ENCODE data around the gene AHRR. TPM values are rescaled to one million over a fixed set of nuclear protein-coding genes. Genes with fewer than 3 reads are reported as not detected.

AHRR gene
- total RNA-seq, 4 donors from 2014 or later: 0.26 to 9.1 (median 6.6) TPM; not detected in 1

GRCh38 chr5:344668-345067 lies 23.2 kb downstream of the AHRR start:
- H3K27me3 ChIP-seq: no peaks in the 10 kb centered on the region
- no peaks in the 10 kb centered on the region for H3K36me3 ChIP-seq
- DNase-seq: no peak
- H3K27ac ChIP-seq: no peak overlapping the region
- H3K9me3 ChIP-seq: no peaks in the 10 kb centered on the region
- intact Hi-C loops (cut with DNase I; ENCODE audit: low total_unique reads): no loop called here
- H3K4me1 ChIP-seq: no peaks in the 10 kb centered on the region
- H3K4me3 ChIP-seq: no peak overlapping the region
- TF ChIP-seq CTCF (IDR thresholded peaks at IDR 0.05) (no peak), POLR2A (IDR thresholded peaks at IDR 0.05) (no peak)

GRCh38 chr5:345404-346195 lies 24.1 kb downstream of the AHRR start:
- TF ChIP-seq CTCF (IDR thresholded peaks at IDR 0.05): no peak
- TF ChIP-seq POLR2A (IDR thresholded peaks at IDR 0.05): no peak
- no peak for DNase-seq

GRCh38 chr5:346229-346935 lies 24.9 kb downstream of the AHRR start:
- Histone ChIP-seq H3K27me3 (no peaks in the 10 kb centered on the region), H3K4me1 (no peaks in the 10 kb centered on the region), H3K27ac (no peak overlapping the region), H3K9me3 (no peaks in the 10 kb centered on the region), H3K36me3 (no peaks in the 10 kb centered on the region), H3K4me3 (no peak overlapping the region)
- TF ChIP-seq CTCF (IDR thresholded peaks at IDR 0.05): no peak
- no peak for TF ChIP-seq POLR2A (IDR thresholded peaks at IDR 0.05)
- DNase-seq: no peak
- intact Hi-C loops (cut with DNase I; ENCODE audit: low total_unique reads): no loop called here

More at GRCh38 chr5:345404-346195, 24.1 kb downstream of the AHRR start:
- Histone ChIP-seq H3K36me3 (no peaks in the 10 kb centered on the region), H3K9me3 (no peaks in the 10 kb centered on the region), H3K27ac (no peak overlapping the region), H3K27me3 (no peaks in the 10 kb centered on the region), H3K4me3 (no peak overlapping the region), H3K4me1 (no peaks in the 10 kb centered on the region)
- intact Hi-C loops (cut with DNase I; ENCODE audit: low total_unique reads): no loop called here

GRCh38 chr5:347712-348284 lies 26.3 kb downstream of the AHRR start:
- Histone ChIP-seq H3K4me3 (no peak overlapping the region), H3K27me3 (no peaks in the 10 kb centered on the region), H3K27ac (no peak overlapping the region), H3K9me3 (no peaks in the 10 kb centered on the region), H3K36me3 (no peaks in the 10 kb centered on the region), H3K4me1 (no peaks in the 10 kb centered on the region)
- DNase-seq: no peak
- TF ChIP-seq CTCF (IDR thresholded peaks at IDR 0.05) (no peak), POLR2A (IDR thresholded peaks at IDR 0.05) (no peak)
- intact Hi-C loops (cut with DNase I; ENCODE audit: low total_unique reads): no loop called here

DNA sequence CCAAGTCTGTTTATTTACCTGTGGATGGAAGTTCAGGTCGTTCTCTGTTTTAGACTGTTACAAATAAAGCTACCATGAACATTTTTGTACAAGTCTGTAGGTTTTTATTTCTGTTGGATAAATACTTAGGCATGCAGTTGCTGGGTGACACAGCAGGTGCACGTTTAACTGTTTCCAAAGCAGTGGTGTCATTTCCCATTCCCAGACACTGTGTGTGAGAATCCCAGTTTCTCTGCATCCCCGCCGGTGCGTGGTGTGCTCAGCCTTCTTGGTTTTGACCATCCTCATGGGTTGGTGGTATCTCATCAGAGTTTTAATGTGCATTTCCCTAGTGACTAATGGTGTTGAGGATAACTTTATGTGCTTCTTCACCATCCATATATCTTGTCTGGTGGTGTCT lies 27.2 kb downstream of the AHRR start:
- Histone ChIP-seq H3K36me3 (no peaks in the 10 kb centered on the region), H3K9me3 (no peaks in the 10 kb centered on the region), H3K27me3 (no peaks in the 10 kb centered on the region), H3K4me1 (no peaks in the 10 kb centered on the region), H3K27ac (no peak overlapping the region), H3K4me3 (no peak overlapping the region)
- TF ChIP-seq POLR2A (IDR thresholded peaks at IDR 0.05): no peak
- no peak for TF ChIP-seq CTCF (IDR thresholded peaks at IDR 0.05)
- intact Hi-C loops (cut with DNase I; ENCODE audit: low total_unique reads): no loop called here
- no peak for DNase-seq
